Panc1 (cell line): Measurements from ENCODE around the gene PATJ. TPM values are rescaled to one million over a fixed set of nuclear protein-coding genes. Genes with fewer than 3 reads are reported as not detected.
"Not testable (repeated sequence)": the region's sequence is repeated elsewhere in the genome, so short reads cannot be mapped to it uniquely, and the experiment has no call there.

Experiments
- ATAC-seq: fragments of 200-7000 bp; cut with Tn5 transposase; 2 replicates; pipeline ENCODE4 v1.9.1; 2020; ENCODE audit warnings: mild to moderate bottlenecking, moderate library complexity
- BruUV-seq: library from RNA; stranded (reverse); fragments of 400-500 nt; replicated peaks from 2 replicates; lab custom pipeline; 2021; lab: Mats Ljungman, UMichigan
- CTCF ChIA-PET: fragments of 300-600 bp; sonication (Branson Sonifier 250); formaldehyde crosslinking; loops from one replicate; lab custom pipeline; 2022; ENCODE audit warnings: antibody characterized with exemption; lab: Charles Lee
- POLR2A ChIA-PET: fragments of 300-600 bp; sonication (Branson Sonifier 250); formaldehyde crosslinking; loops from one replicate; lab custom pipeline; 2022; ENCODE audit warnings: antibody characterized with exemption; lab: Charles Lee
- DNase-seq: peaks from one replicate; pipeline ENCODE4 v3.0.0-alpha.2; 2010; ENCODE audit warnings: low read depth, low spot score
- H3K27ac ChIP-seq: 2 replicates; pipeline ENCODE4 v1.5.1; 2011; ENCODE audit warnings: mild to moderate bottlenecking, low read length, inconsistent platforms
- H3K27me3 ChIP-seq: fragments of 200-500 bp; sonication (Bioruptor generic); 2 replicates; pipeline ENCODE4 v1.6.0; 2014; ENCODE audit warnings: low read length, inconsistent platforms; ENCODE audit not compliant: control insufficient read depth, insufficient read depth
- H3K36me3 ChIP-seq: fragments of 200-500 bp; sonication (Bioruptor generic); 2 replicates; pipeline ENCODE4 v1.5.1; 2014; ENCODE audit warnings: inconsistent platforms, mild to moderate bottlenecking, low read length, moderate library complexity; ENCODE audit not compliant: control insufficient read depth, insufficient read depth
- H3K4me1 ChIP-seq: 2 replicates; pipeline ENCODE4 v1.5.1; 2011; ENCODE audit warnings: inconsistent platforms, mild to moderate bottlenecking, low read length, moderate library complexity; ENCODE audit not compliant: control insufficient read depth, insufficient read depth
- H3K4me3 ChIP-seq, 2 experiments: 2 replicates each; pipeline ENCODE4 v1.5.1; 2011 to 2012; ENCODE audit warnings: low read depth in 2 of 2, low read length in 2 of 2, mild to moderate bottlenecking in 2 of 2, inconsistent platforms in 1 of 2, moderate library complexity in 1 of 2
- H3K9me3 ChIP-seq: fragments of 200-500 bp; sonication (Bioruptor generic); 2 replicates; pipeline ENCODE4 v1.5.1; 2014; ENCODE audit warnings: low read depth, mild to moderate bottlenecking, inconsistent platforms, low read length, moderate library complexity; ENCODE audit not compliant: control insufficient read depth, insufficient read depth
- CTCF ChIP-seq: fragments of 450-650 bp; IDR thresholded peaks from 2 replicates; pipeline ENCODE4 v1.5.1; 2017; ENCODE audit warnings: mild to moderate bottlenecking
- POLR2AphosphoS5 ChIP-seq: IDR thresholded peaks from 2 replicates; pipeline ENCODE4 v1.6.1; 2012; ENCODE audit warnings: mild to moderate bottlenecking, low read depth, low read length, moderate library complexity
- REST ChIP-seq, 2 experiments: IDR thresholded peaks; 2 replicates each; pipeline ENCODE4 v1.6.1; 2011 to 2012; ENCODE audit warnings: low read depth in 2 of 2, control low read depth in 1 of 2, low read length in 1 of 2, mild to moderate bottlenecking in 1 of 2, moderate library complexity in 1 of 2; ENCODE audit not compliant: insufficient read depth in 1 of 2
- SIN3A ChIP-seq: IDR thresholded peaks from 2 replicates; pipeline ENCODE4 v1.6.1; 2012; ENCODE audit warnings: low read depth, mild to moderate bottlenecking, low read length, moderate library complexity, borderline replicate concordance; ENCODE audit not compliant: insufficient read depth
- TCF7L2 ChIP-seq: IDR thresholded peaks from 2 replicates; pipeline ENCODE4 v1.6.1; 2011; ENCODE audit warnings: mild to moderate bottlenecking, low read depth, low read length, inconsistent platforms
- in situ Hi-C: cut with HindIII; loops from 2 replicates; pipeline ENCODE4 v1.10.0; 2016; ENCODE audit warnings: low sequenced_read_pairs, low pct_unique_long_range_greater_than_20kb
- intact Hi-C: fragments of 100-400 bp; cut with micrococcal nuclease; formaldehyde crosslinking; loops from one replicate; pipeline ENCODE4 v1.10.0; 2022; ENCODE audit not compliant: unreplicated experiment
- total RNA-seq: library from RNA; stranded (reverse); gene quantifications from one replicate; pipeline ENCODE4 v1.2.1, GENCODE V29; 2021; ENCODE audit not compliant: unreplicated experiment

PATJ gene
- total RNA-seq, 1 experiment from 2014 or later = 36.2 TPM

GRCh38 chr1:61790837-61791236, 48.6 kb downstream of the PATJ start:
- TF ChIP-seq CTCF (no peak), REST (IDR thresholded peaks at IDR 0.05; ENCODE audit: insufficient read depth in 1 of 2, low read depth in 2 of 2, low read length in 1 of 2) (no peak), TCF7L2 (no peak), SIN3A (no peak), POLR2AphosphoS5 (no peak)
- no peak for DNase-seq
- no peak overlapping the region for H3K27ac ChIP-seq
- no TSS peak for BruUV-seq
- POLR2A ChIA-PET = no interaction called here
- intact Hi-C loops = no loop called here
- H3K4me1 ChIP-seq = no peaks in the 10 kb centered on the region
- no peaks in the 10 kb centered on the region for H3K9me3 ChIP-seq
- in situ Hi-C loops = no loop called here
- H3K36me3 ChIP-seq = no peaks in the 10 kb centered on the region
- no peak for ATAC-seq
- CTCF ChIA-PET = no interaction called here
- no peaks in the 10 kb centered on the region for H3K27me3 ChIP-seq
- no peak overlapping the region for H3K4me3 ChIP-seq

- Histone ChIP-seq H3K27ac (no peak overlapping the region), H3K4me3 (no peak overlapping the region), H3K4me1 (no peaks in the 10 kb centered on the region), H3K27me3 (no peaks in the 10 kb centered on the region), H3K9me3 (no peaks in the 10 kb centered on the region), H3K36me3 (no peaks in the 10 kb centered on the region)
- CTCF ChIA-PET = no interaction called here
- intact Hi-C loops = no loop called here
- ATAC-seq (no peak), DNase-seq (no peak)
- in situ Hi-C loops = no loop called here
- BruUV-seq = no TSS peak
- TF ChIP-seq CTCF = no peak
- TF ChIP-seq POLR2AphosphoS5 = no peak
- no peak for TF ChIP-seq SIN3A
- TF ChIP-seq TCF7L2 = no peak
- no peak for TF ChIP-seq REST (IDR thresholded peaks at IDR 0.05; ENCODE audit: insufficient read depth in 1 of 2, low read depth in 2 of 2, low read length in 1 of 2)
- POLR2A ChIA-PET = no interaction called here
Observed at GRCh38 chr1:61797045-61797755, 54.9 kb downstream of the PATJ start.

- H3K27me3 ChIP-seq, CTCF ChIA-PET, POLR2A ChIA-PET, ATAC-seq, H3K4me3 ChIP-seq, H3K36me3 ChIP-seq, intact Hi-C loops, H3K9me3 ChIP-seq, H3K4me1 ChIP-seq, DNase-seq, H3K27ac ChIP-seq, BruUV-seq, in situ Hi-C loops: not testable (repeated sequence)
Observed at GRCh38 chr1:61801047-61801446, 58.8 kb downstream of the PATJ start.
